HG02852 (cell line): ENCODE data around the gene SERPINB5.
A peak's percentile ranks its signal among the peaks of the same experiment; 100 is the strongest.

Experiments used
- ATAC-seq: cut with Tn5 transposase; IDR thresholded peaks from one replicate; pipeline ENCODE4 v1.9.1; 2021; ENCODE audit warnings: mild to moderate bottlenecking, moderate library complexity; ENCODE audit not compliant: unreplicated experiment

SERPINB5 gene

DNA sequence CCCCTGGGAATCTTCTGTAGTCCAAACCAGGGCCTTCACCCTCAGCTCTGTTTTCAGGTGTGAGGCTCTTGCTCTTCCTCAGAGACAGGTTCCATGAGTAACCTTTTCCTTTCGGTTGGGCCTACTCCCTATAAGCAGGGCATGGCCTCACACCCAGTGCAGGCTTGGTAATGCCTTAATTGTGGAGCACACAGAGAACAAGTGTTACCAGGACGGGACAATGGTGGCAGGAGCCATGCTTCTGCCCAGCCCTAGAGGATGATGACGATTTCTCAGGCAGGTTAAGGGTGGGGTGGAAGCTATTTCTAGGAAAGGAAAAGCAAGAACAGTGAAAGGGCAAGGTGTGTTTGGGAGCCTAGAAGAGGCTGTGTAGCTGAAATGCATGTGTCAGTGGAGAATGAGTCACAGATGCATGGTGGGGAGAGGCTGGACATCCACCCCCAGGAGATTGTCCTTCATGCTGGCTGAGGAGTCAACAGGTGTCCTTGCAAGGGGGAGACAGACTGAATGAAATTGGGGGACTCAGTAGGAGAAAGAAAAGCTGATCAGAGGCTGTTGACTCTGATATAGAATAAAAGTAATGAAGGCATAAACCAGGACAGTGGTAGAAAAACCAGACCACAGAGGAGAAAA lies 43.4 kb downstream of the SERPINB5 start:
- ATAC-seq: no peak

- no peak for ATAC-seq
Observed at GRCh38 chr18:63523660-63524059, 46.9 kb downstream of the SERPINB5 start.

DNA sequence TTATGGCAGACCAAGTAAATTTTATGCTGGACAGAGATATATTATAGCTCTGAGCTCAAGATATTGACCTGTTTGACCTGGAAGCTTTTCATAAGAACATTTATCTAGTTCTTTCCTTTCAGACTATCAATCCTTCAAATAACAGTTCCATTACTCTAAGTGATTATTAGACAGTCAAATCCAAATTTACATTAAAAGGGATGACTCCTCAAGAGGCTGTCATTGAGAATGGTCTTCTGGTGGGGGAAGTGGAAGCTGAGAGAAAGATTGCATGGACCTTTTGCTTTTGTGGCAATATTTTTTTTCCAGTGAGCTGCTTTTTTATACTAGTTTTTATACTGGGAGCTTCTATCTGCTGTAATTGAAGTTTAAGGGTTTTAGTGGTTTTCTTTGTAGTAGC lies 50.5 kb downstream of the SERPINB5 start:
- no peak for ATAC-seq

DNA sequence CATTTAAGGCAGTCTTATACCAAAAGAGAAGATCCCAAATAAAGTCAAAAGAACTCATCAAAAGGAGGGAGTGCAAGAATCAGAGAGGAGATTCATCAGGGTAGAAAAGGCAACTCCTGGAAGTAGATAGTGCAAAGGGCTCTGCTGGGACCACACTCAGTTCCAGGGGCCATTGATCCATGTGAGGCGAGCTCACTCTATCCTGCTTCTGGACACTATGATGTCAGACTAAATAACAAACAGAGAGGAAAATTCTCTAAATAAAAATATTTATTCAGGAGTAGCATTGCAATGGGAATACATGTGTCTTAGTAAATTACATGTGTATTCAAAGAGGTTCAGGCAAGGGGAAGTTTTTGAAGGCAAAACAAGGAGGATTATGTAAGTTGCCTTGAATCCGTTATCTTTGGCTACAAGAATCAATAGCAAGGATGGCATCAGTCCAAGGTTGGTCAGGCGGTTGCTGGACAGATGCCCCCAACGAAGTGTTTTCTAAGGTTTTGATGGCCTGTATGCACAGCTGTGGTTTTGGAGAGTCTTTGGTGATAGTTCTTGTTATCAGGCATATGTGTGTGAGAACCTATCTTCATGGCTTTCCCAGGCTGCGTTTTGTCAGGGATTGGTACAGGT lies 52.2 kb downstream of the SERPINB5 start:
- ATAC-seq: no peak

- no peak for ATAC-seq
Observed at GRCh38 chr18:63532471-63532870, 55.7 kb downstream of the SERPINB5 start.

- peak; percentile 64 for ATAC-seq
Observed at GRCh38 chr18:63534615-63535014, 57.9 kb downstream of the SERPINB5 start.

- ATAC-seq: no peak
Observed at GRCh38 chr18:63539904-63540510, 63.2 kb downstream of the SERPINB5 start.

- ATAC-seq: no peak
Observed at GRCh38 chr18:63542069-63542468, 65.3 kb downstream of the SERPINB5 start, which contains the start of gene SERPINB12. TSS of gene SERPINB12 (plus strand) at chr18:63542369. CDS start at chr18:63556160, 13,791 bp downstream.

- ATAC-seq: no peak
Observed at GRCh38 chr18:63544017-63544416, 67.3 kb downstream of the SERPINB5 start.

- ATAC-seq: no peak
Observed at GRCh38 chr18:63545000-63545399, 68.2 kb downstream of the SERPINB5 start.

- ATAC-seq: no peak
Observed at GRCh38 chr18:63550068-63550467, 73.3 kb downstream of the SERPINB5 start.

GRCh38 chr18:63551769-63552168 lies 75.0 kb downstream of the SERPINB5 start:
- no peak for ATAC-seq

DNA sequence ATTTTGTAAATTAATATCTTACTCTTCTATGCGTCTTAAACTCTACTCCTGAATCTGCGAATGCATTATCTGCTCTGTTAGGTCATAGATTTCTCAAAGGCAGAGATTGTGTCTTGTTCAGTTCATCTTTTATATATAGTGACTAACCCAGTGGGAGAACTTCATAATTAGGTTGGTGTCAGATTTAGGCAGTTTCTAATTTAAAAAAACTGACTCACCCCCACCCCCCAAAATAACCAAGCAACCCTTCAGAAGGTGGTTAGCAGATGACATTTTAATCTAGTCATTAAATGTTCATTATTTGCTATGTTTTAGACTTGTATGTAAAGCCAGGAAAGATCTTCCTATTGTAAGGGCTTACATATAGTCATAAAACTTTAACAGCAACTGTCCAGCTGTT lies 75.8 kb downstream of the SERPINB5 start:
- no peak for ATAC-seq

GRCh38 chr18:63553081-63553480 lies 76.3 kb downstream of the SERPINB5 start:
- ATAC-seq: no peak
